ENCODE measurements around the gene PAPOLA.
"Not testable (repeated sequence)": the region's sequence is repeated elsewhere in the genome, so short reads cannot be mapped to it uniquely, and the experiment has no call there.

PAPOLA gene

GRCh38 chr14:96501740-96502620 is at the start of gene PAPOLA:
Gene PAPOLA, plus strand, starts transcription at chr14:96502382. Its CDS starts 211 bp downstream, at chr14:96502593.
- DNase-seq (ENCODE audit: low read depth in 3 of 3), result peak; percentile 86 to 94 (median 87)

- no peak for DNase-seq (ENCODE audit: low read depth in 3 of 3)
These were observed 49.5 kb upstream of the PAPOLA start for GRCh38 chr14:96452684-96453083.

- no peak for DNase-seq (ENCODE audit: low read depth in 3 of 3)
These were observed 46.6 kb upstream of the PAPOLA start for GRCh38 chr14:96455588-96455987.

GRCh38 chr14:96459851-96460250 is 42.3 kb upstream of the PAPOLA start:
- no peak for DNase-seq (ENCODE audit: low read depth in 3 of 3)

GRCh38 chr14:96461950-96462798 is 40.0 kb upstream of the PAPOLA start:
- no peak for DNase-seq (ENCODE audit: low read depth in 3 of 3)

- DNase-seq (ENCODE audit: low read depth in 3 of 3), result no peak
These were observed 38.0 kb upstream of the PAPOLA start for GRCh38 chr14:96464136-96464535.

GRCh38 chr14:96466918-96467317 is 35.3 kb upstream of the PAPOLA start:
- DNase-seq (ENCODE audit: low read depth in 3 of 3), result no peak

GRCh38 chr14:96470331-96470730 is 31.9 kb upstream of the PAPOLA start:
- no peak for DNase-seq (ENCODE audit: low read depth in 3 of 3)

- not testable (repeated sequence) for DNase-seq (ENCODE audit: low read depth in 3 of 3)
These were observed 31.2 kb upstream of the PAPOLA start for GRCh38 chr14:96470967-96471366.

GRCh38 chr14:96478119-96478518 is 24.1 kb upstream of the PAPOLA start:
- no peak for DNase-seq (ENCODE audit: low read depth in 3 of 3)

- DNase-seq (ENCODE audit: low read depth in 3 of 3), result no peak
These were observed 22.6 kb upstream of the PAPOLA start for GRCh38 chr14:96479435-96480146.

GRCh38 chr14:96481731-96482314 is 20.4 kb upstream of the PAPOLA start:
- DNase-seq (ENCODE audit: low read depth in 3 of 3), result no peak

- no peak for DNase-seq (ENCODE audit: low read depth in 3 of 3)
These were observed 19.2 kb upstream of the PAPOLA start for GRCh38 chr14:96482986-96483385.

GRCh38 chr14:96484399-96484798 is 17.8 kb upstream of the PAPOLA start:
- DNase-seq (ENCODE audit: low read depth in 3 of 3), result no peak

- DNase-seq (ENCODE audit: low read depth in 3 of 3), result no peak
These were observed 15.5 kb upstream of the PAPOLA start for GRCh38 chr14:96486705-96487104.

GRCh38 chr14:96489327-96489726 is 12.9 kb upstream of the PAPOLA start:
- no peak for DNase-seq (ENCODE audit: low read depth in 3 of 3)

- DNase-seq (ENCODE audit: low read depth in 3 of 3), result no peak
These were observed 9.0 kb upstream of the PAPOLA start for GRCh38 chr14:96493178-96493577.

- no peak for DNase-seq (ENCODE audit: low read depth in 3 of 3)
These were observed 7.9 kb upstream of the PAPOLA start for GRCh38 chr14:96494331-96494730.

GRCh38 chr14:96497087-96497486 is 5.1 kb upstream of the PAPOLA start:
- DNase-seq (ENCODE audit: low read depth in 3 of 3), result no peak

GRCh38 chr14:96497586-96497985 is 4.6 kb upstream of the PAPOLA start:
- no peak for DNase-seq (ENCODE audit: low read depth in 3 of 3)

- peak in 1 of 3 donors; percentile 4 for DNase-seq (ENCODE audit: low read depth in 3 of 3)
These were observed 904 bp upstream of the PAPOLA start for GRCh38 chr14:96501217-96501739.

Data from stimulated activated CD4-positive, alpha-beta T cell treated with anti-CD3 and anti-CD28 coated beads, TNF-alpha, amount 100 ng/mL, for 48 hours (primary cell).